GM19395 (cell line): ENCODE measurements around the gene LHPP.
"Not testable (repeated sequence)": the region's sequence is repeated elsewhere in the genome, so short reads cannot be mapped to it uniquely, and the experiment has no call there.

Experiments
- ATAC-seq: cut with Tn5 transposase; IDR thresholded peaks from one replicate; pipeline ENCODE4 v1.9.1; 2021; ENCODE audit warnings: mild to moderate bottlenecking, moderate library complexity; ENCODE audit not compliant: unreplicated experiment

LHPP gene

GRCh38 chr10:124534826-124535601 lies 73.4 kb downstream of the LHPP start:
- no peak for ATAC-seq

GRCh38 chr10:124535731-124536495 lies 74.3 kb downstream of the LHPP start:
- ATAC-seq, result no peak

- ATAC-seq, result no peak
These were observed 75.0 kb downstream of the LHPP start for GRCh38 chr10:124536496-124537050.

- no peak for ATAC-seq
These were observed 75.6 kb downstream of the LHPP start for GRCh38 chr10:124537166-124537725.

- no peak for ATAC-seq
These were observed 76.3 kb downstream of the LHPP start for GRCh38 chr10:124537891-124538290.

GRCh38 chr10:124538706-124539105 lies 77.1 kb downstream of the LHPP start:
- ATAC-seq, result no peak

- ATAC-seq, result no peak
These were observed 78.5 kb downstream of the LHPP start for GRCh38 chr10:124539935-124540641.

- no peak for ATAC-seq
These were observed 79.7 kb downstream of the LHPP start for GRCh38 chr10:124541076-124541903.

- no peak for ATAC-seq
These were observed 80.7 kb downstream of the LHPP start for GRCh38 chr10:124542336-124542735.

- no peak for ATAC-seq
These were observed 81.5 kb downstream of the LHPP start for GRCh38 chr10:124543146-124543545.

GRCh38 chr10:124543971-124544370 lies 82.3 kb downstream of the LHPP start:
- ATAC-seq, result no peak

- no peak for ATAC-seq
These were observed 83.1 kb downstream of the LHPP start for GRCh38 chr10:124544711-124545110.

- ATAC-seq, result no peak
These were observed 83.9 kb downstream of the LHPP start for GRCh38 chr10:124545351-124546054.

- ATAC-seq, result no peak
These were observed 84.4 kb downstream of the LHPP start for GRCh38 chr10:124546055-124546369.

- no peak for ATAC-seq
These were observed 85.5 kb downstream of the LHPP start for GRCh38 chr10:124546957-124547646.

- ATAC-seq, result no peak
These were observed 86.1 kb downstream of the LHPP start for GRCh38 chr10:124547647-124548168.

- ATAC-seq, result not testable (repeated sequence)
These were observed 87.5 kb downstream of the LHPP start for GRCh38 chr10:124549171-124549570.

- no peak for ATAC-seq
These were observed 88.8 kb downstream of the LHPP start for GRCh38 chr10:124550293-124551034.
